Gastrocnemius medialis (tissue), 4 donors: ENCODE measurements around the gene ARHGAP5.

Source experiments
- CTCF ChIP-seq, 5 experiments: fragments of 450-650 bp in 3 of 5; fragments of 200-600 bp in 2 of 5; sonication (generic) in 2 of 5; IDR thresholded peaks in 4 of 5; conservative IDR thresholded peaks in 1 of 5; 1 replicate in 4 of 5; 2 replicates in 1 of 5; pipeline ENCODE4 v1.5.1; 2016 to 2019; ENCODE audit warnings: antibody characterized with exemption in 5 of 5, mild to moderate bottlenecking in 3 of 5, moderate library complexity in 3 of 5
- POLR2A ChIP-seq, 2 donors: fragments of 450-650 bp; IDR thresholded peaks; one replicate each; pipeline ENCODE4 v1.6.1; 2017; ENCODE audit warnings: antibody characterized with exemption in 2 of 2, mild to moderate bottlenecking in 2 of 2, moderate library complexity in 2 of 2

- TF ChIP-seq POLR2A (IDR thresholded peaks at IDR 0.05) (no peak), CTCF (IDR thresholded peaks at IDR 0.05 in 4 of 5, conservative IDR thresholded peaks at IDR 0.05 in 1 of 5) (no peak)
Measured at GRCh38 chr14:32121536-32121935, 44.4 kb downstream of the ARHGAP5 start.
